IPS-NIHi7 (cell line): ENCODE data around the gene LHFPL3.
"Not testable (repeated sequence)": the region's sequence is repeated elsewhere in the genome, so short reads cannot be mapped to it uniquely, and the experiment has no call there.

Source experiments
- DNase-seq: peaks from one replicate; pipeline ENCODE4 v3.0.0; 2012; ENCODE audit warnings: mixed read lengths; ENCODE audit errors: extremely low spot score

Gene LHFPL3

DNA sequence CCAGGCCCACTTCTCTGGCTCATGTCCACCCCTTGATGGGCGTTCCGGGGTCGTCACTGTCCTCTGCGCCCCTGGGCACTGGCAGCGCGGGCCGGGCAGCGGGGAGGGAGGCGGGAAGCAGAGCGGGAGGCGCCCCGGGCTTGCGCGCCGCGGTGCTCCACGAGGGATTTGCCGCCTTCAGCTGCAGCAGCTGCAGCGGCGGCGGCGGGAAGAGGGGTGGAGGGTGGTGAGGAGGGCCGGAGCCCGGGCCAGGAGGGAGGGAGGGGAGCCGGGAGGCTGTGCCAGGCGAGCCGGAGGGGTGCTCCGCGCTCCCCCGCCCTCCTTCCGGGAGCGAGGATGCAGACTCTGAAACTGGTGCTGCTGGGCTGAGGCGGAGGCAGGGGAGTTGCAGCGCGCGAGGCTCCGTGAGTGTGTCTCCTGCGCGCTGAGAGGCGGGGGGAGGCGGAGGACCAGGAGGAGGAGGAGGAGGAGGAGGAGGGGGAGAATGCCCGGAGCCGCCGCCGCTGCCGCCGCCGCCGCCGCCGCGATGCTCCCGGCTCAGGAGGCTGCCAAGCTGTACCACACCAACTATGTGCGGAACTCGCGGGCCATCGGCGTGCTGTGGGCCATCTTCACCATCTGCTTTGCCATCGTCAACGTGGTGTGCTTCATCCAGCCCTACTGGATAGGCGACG is at the start of gene LHFPL3:
Gene LHFPL3 (plus strand): TSS at position 308 of the 674 bp plus-strand sequence.
- peak; percentile 33 for DNase-seq

DNA sequence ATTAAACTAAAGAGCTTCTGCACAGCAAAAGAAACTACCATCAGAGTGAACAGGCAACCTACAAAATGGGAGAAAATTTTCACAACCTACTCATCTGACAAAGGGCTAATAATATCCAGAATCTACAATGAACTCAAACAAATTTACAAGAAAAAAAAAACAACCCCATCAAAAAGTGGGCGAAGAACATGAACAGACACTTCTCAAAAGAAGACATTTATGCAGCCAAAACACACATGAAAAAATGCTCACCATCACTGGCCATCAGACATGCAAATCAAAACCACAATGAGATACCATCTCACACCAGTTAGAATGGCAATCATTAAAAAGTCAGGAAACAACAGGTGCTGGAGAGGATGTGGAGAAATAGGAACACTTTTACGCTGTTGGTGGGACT is 46.7 kb upstream of the LHFPL3 start:
- DNase-seq = not testable (repeated sequence)

DNA sequence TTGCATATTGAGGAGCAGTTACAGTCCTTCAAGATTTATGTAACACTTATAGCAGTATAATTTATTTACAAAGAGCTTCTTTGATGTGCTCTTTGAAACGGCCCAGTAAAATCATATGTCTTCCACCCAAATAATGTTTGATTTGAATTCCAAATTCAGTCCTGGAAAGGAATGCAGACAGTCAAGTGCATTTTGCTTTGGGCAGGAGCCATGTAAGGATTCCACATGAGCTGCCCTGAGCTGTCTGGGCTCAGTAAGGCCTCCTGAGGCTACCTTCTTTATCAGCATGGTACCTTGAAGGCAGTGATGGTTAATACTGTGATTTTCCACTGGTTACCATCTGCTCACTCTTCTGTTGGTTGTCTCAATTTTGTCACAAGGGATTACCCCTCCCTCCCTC is 41.6 kb upstream of the LHFPL3 start:
- no peak for DNase-seq

DNA sequence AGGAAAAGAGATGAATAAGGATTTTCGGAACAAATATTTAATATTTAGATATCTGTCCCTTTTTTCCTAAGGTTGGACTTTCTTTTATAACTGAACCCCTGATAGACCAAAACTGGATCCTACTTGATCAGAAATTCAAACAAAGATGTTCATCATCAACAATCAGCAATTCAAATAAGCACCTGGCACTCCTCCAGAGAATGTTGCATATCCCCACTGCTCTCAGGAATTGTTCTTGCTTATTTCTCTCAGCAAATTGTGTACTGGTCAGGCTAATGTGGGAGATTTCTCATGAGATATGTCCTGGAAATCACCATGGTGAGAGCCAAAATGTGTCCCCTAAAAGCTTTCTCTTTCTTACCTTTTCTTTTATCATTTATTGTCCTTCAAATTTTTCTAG is 40.3 kb upstream of the LHFPL3 start:
- no peak for DNase-seq

DNA sequence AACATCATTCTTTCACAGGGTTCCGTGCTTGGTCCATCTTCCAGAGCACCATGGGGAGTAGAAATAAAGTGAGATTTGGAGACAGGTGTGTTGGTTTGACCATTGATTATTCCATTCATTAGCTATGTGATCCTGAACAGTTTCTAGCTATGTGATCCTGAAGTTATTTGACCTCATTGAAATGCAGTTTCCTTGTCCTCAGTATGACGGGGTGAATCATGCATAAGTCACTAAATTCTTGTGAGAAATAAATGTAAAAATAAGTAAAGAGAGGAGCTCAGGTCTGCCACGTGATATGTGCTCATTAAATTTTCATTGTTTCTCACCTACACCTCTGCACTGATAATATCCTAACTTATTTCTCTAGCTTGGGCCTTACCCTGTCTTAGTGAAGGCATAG is 34.1 kb upstream of the LHFPL3 start:
- DNase-seq = no peak

DNA sequence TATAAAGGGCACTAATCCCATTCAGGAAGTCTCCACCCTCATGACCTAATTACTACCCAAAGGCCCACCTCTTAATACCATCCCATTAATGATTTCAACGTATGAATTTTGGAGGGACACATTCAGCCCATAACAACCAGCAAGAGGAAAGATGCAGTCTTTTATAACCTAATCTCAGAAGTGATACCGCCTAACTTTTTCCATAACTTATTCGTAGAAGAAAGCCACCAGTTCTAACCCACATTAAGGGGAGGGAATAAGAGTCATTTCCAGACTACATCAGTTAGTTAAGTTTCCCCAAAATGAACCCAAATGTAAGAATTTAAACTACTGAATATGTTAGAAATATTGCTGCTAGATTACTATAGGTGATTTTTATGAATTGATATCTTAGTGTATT is 32.1 kb upstream of the LHFPL3 start:
- DNase-seq = no peak

DNA sequence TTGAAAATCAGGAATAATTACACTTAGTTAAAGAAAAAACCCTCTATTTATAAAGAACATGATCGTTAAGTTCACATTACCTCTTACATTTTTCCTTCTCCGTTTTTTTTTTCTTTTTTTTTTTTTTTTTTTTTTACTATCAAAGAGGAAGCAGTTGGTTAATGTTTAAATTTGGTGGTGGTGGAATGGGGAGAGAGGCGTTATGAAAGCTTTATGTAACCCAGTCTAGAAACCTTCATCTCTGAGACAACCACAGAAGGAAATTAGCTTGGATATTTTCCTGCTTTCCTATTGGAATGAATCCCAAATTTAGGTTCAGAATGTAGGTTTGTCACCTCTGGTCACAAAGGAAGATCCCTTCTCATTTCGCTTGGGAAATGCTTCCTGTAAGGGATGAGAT is 31.5 kb upstream of the LHFPL3 start:
- DNase-seq = no peak

DNA sequence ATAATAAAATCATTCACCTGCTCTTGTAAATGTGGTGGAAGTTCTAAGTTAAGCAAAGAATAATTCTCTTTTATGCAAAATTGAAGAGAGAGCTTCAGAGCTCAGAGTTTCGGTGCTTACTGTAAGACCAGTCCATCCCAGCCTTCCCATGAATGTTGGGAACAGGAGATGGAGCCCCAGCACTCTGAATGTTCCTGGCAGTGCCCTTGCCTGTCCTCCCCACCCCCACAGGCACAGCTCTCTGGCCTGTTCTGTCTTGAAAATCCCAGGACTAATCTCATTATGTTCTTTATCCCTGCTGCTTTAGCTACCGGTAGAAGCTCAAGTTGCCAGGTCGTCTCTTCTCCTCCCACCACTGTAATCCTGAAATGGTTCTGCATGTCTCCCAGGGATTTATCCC is 29.1 kb upstream of the LHFPL3 start:
- DNase-seq = no peak

DNA sequence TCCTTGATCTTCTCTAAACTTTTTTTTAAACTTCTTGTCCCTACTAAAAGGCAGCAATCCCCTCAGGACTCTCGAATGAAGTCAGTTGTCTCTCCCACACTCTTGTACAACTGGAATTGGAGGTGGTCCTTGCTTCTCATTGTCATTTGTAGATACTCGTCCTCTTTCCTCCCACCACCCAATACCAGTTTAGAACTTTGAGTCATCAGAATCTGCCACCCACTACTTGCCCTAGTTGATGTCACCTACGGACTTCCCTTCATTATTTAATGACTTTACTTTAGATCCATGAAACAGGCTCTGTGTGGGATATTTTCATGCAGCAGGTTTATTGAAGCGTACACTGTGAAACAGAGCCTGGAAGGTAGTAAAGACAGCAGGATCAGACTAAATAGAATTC is 28.6 kb upstream of the LHFPL3 start:
- DNase-seq = no peak

DNA sequence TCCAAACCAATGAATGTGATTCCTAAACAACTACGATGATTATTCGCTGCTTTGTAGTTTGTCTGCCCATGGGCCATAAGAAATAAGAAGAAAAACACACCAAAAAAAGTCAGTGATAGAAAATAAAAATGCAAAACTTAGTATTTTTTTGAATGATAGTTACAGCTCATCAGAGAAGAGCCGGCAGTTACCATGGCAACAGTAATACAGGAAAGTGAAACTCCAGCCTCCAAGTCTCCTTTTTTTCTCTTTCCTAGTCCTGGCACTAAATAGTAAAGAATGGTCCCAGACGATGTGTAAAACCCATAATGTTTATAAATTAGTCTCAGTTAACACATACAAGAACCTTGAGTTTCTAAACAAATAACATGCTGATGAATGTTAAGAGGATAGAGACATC is 21.6 kb upstream of the LHFPL3 start:
- no peak for DNase-seq

DNA sequence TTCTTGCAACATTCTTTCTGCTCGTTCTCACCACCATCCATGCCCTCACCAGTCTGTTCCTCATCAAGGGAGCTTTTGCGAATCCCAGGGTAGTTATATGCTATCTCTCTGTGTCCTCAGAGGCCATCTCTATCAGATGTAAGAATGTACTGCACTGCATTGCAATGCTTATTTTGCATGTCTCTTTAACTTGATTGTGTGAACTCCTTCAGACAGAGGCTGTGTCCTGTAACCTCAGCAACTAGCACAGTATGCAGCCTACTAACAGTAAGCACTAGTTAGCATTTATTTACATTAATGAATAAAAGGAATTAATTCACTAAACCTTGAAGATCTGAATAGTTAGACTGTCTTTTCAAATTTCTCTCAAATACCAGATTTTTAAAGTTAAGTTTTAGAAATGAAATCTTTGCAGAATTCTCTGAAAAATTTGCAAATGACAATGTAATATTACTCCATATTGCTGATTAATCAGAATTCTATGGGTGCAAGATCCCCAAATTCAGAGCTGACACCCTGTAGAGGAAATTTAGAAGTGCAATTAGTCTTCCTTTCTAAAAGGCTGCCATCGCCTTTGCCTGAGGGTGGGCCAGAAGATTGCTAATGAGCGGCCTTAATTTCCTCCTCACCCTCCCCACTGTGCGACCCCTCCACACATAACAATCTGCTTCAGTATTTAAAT is 10.3 kb upstream of the LHFPL3 start:
- no peak for DNase-seq

DNA sequence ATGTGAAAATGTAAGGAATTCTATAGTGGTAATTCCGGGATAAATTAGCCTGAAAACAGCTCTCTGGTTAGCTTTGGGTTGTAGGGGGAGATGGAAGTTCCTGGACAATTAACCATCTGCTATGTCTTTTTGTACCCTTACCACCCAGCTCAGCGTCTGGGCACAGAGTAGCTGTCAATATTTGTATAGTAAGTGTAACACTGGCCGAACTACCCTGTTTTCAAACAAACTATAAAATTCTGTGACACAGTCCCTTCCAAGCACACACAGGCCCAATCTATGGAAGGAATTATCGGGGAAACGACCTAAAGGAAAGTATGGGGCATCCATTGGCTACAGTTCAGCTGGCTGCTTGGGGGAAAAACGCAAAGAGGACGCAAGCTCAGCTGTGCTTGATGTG is 869 bp upstream of the LHFPL3 start:
- DNase-seq = no peak

DNA sequence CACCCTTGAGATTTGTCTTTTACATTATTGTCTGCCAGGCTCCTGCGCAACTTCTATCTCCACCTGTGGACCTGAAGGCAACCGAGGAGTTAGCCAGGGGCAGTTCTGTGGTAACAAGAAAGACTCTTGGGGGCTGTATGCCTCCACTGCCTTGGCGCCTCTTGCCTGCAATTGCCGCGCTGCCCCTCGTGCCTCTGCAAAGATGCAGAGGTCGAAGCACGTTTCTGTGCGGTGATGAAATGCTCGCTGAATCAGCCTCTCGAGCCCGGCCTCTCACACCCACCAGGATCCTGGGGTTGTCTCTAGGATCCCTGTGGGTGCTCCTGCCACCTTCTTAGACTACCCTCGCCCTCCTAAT is 486 bp upstream of the LHFPL3 start:
- peak; percentile 20 for DNase-seq

DNA sequence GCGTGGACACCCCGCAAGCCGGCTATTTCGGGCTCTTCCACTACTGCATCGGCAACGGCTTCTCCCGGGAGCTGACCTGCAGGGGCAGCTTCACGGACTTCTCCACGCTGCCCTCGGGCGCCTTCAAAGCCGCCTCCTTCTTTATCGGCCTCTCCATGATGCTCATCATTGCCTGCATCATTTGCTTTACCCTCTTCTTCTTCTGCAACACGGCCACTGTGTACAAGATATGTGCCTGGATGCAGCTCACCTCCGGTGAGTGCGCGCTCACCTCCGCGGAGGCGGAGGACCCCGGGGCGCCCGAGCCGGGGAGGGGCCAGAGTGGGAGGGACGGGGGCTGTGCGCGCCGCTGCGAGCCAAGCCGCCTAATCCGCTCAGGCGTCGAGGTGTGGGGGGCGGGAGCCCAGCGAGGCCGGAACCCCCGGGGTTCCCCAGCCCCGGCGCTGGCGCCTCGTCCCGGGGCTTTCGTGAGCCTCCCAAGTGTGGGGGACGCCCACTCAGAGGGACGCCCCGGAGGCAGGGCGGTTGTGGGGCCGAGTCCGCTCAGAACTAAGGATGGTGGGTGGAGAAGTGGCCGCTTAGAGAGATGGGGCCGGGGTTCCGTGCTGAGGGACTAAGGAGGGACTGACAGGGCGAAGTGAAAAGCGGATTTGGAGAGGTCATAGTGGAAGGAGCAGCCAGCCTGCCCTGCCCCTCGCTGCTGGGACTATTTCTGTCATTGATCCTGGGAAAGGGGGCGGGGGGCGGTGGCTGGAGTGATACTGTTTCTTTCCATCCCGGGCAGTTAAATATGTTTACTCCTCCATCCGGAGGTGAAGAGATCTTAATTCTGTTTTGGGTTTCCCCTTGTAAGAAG is 795 bp downstream of the LHFPL3 start:
- peak; percentile 20 for DNase-seq

DNA sequence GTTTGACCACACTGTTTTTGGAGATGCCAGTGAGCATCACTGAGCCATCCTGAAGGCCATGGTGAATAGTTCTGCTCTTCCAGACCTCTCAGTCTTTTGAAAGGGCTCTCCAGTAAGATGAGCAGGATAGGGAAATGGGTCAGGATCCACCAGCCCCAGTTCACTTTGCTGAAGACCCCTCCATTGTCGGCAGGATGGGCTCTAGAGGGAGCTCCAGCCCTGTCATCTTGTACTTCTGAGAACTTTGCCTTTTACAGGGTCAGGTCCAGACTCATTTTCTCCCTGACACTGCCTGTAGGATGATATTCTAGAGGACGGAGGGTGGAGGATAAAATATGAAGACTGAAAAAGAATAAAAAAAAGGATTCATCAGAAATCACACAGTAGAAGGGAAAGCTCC is 13.1 kb downstream of the LHFPL3 start:
- DNase-seq = peak; percentile 82

DNA sequence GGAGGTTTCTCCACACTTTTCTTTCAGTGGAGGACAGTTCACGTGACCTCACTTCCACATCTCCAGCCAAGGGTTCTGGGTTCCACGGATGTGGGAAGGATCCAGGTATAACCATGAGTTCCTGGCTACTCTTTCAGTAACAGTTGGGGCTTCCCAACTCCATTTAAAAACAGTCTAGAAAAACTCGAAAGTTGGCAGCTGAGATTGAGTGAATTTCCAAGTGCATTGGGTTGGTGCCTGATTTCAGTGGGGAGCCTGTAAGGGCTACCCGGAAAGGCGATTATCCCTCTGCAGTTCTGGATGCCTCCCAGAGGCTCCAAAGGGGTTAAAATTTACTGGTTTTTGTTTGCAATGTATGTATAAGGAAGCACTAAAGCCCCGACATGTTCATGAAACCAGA is 24.3 kb downstream of the LHFPL3 start:
- no peak for DNase-seq

DNA sequence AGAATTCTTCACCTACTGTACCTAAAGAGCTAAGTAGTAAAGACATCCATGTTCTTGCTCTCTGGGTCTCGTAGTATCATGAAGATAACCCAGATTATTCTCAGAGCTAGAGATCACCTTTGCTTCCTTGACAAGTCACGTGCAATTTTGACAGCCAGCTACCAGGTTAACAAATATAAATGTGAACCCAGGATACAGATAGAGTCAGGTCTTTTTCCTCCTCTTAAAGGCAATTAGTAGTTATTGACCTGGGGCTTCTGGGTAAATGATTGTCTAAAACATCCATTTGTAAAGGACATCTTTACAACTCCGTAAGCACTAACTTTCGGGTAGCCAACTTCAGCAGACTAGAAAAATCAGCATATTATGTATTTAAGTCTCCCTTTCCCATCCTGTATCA is 28.8 kb downstream of the LHFPL3 start:
- DNase-seq = no peak

DNA sequence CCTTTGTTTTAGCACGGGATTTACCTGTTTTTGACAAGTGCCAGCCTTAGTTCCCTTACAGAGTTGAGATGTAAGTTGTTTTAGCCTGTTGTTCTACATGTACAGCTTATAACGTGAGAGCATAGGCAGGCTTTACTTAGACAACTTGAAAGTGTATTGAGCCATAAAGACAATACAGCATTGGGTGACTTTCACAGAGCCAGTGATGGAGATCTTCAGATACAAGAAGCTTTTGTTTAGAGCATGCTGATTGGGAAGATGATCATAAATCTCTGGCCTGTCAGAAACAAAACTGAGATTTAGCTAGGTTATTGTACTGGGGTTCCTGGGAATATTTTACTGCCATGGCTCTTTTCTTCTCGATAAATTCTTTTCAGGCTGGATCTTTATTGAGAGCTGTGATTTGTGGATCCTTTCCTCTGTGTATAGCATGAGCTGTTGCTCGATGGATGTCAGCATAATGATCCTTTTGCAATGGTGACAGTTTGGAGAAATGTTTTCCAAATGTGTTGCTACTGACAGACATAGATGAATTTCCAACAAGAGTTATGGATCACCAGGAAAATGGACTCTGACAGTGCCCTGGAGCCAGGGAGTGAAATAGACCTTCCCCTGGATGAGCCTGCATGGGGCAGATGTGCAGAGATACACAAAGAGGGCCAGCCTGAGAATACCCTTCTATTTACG is 30.2 kb downstream of the LHFPL3 start:
- no peak for DNase-seq

DNA sequence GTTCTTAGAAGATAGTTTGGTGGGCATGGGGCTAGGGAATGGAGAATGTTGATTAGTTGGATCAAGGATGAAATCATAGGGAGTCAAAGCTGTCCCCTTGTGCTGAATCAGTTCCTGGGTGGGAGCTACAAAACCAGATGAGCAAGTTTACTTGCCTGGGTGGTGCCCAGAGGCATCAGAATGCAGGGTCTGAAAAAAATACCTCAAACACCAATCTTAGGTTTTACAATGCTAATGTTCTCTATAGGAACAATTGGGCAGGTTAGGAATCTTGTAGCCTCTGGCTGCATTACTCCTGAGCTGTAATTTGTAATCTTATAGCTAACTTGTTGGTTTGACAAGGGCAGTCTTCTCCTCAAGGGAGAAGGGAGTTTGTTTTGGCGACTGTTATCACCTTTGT is 34.4 kb downstream of the LHFPL3 start:
- peak; percentile 13 for DNase-seq

DNA sequence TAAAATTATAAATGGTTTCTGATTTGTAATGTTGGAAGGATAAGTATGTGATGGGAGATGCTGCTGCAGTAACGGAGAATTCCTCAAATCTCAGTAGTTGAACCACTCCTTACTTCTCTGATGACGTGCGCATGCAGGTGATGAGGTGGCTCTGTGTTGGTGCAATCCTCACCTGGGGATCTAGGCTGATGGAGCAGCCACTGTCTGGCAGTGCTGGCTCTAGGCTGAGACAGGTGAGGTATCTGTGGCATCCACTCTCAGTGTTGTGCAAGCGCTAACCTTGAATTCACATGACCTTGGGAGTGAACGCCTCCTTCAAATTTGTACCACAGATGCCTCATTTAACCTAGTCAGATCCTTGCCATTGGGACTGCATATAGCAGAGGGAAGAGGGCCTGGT is 35.0 kb downstream of the LHFPL3 start:
- DNase-seq = no peak

DNA sequence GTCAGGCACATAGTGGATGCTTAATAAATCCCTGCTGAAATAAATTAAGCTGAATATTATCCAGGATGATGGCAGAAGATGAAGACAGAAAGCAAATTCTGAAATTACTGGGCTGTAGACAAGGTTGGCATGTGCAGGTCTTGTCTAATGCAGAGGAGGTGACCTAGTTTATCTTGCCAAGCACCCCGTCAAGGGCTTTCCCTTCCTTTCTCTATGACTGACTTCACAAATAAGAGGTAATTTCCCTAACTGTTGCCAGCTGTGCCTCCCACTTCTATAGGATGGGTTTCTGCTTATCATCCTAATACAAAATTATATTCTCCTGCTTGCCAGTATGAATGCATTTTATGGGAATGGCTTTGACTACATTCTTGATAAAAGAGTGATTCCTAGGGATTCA is 38.0 kb downstream of the LHFPL3 start:
- DNase-seq = no peak

DNA sequence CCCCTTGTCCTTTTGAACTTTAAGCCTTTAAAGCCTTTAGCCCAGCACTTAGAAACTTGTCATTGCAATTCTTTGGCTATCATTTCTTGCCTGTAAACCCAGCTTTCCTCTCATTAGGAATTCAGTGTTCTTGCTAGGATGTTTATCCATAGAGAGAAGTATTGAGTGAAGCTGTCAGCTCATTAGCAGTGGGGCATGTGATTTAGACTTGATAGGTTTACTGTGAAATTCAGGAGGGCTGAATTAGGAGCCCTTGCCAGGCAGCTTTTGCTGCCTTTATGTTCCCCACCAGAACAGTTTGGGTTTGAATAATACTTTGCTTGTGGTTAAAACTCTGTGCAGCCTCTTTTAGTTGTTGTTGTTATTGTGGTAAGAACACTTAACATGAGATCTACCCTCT is 39.5 kb downstream of the LHFPL3 start:
- DNase-seq = no peak
